NAMALWA (cell line): ENCODE measurements around the gene CSNK1G1.
"Not testable (repeated sequence)": the region's sequence is repeated elsewhere in the genome, so short reads cannot be mapped to it uniquely, and the experiment has no call there.

Experiments used
- DNase-seq: peaks from one replicate; pipeline ENCODE4 v3.0.0-alpha.2; 2015; ENCODE audit warnings: low spot score

The CSNK1G1 gene

GRCh38 chr15:64237677-64238076, 118.3 kb downstream of the CSNK1G1 start:
- DNase-seq, result no peak

DNA sequence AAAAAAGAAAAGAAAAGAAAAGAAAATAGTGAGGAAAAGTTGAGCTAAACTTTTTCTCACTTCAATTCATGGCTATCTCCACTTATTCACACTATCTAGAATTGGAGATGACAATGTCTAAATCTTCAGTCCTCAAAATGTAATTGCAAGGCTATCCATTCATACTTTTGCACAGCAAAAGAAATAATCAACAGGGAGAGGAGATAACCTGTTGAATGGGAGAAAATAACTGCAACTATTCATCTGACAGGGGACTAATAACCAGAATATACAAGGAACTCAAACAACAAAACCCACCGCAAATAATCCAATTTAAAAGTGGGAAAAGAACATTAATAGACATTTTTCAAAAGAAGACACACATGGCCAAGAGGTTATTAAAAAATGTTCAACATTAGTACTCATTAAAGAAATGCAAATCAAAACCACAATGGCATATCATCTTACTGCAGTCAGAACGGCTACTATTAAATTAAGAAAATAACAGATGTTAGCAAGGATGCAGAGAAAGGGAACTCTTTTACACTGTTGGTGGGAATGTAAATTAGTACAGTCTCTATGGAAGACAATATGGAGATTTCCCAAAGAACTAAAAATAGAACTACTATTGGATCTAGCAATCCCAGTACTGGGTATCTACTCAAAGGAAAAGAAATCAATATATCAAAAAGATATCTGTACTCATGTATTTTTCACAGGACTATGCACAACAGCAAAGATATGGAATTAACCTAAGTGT, 119.6 kb downstream of the CSNK1G1 start:
- no peak for DNase-seq

GRCh38 chr15:64235552-64235951, 120.4 kb downstream of the CSNK1G1 start:
- DNase-seq, result no peak

GRCh38 chr15:64233299-64233698, 122.7 kb downstream of the CSNK1G1 start:
- no peak for DNase-seq

- DNase-seq, result no peak
These were observed 123.6 kb downstream of the CSNK1G1 start for GRCh38 chr15:64232400-64232799.

DNA sequence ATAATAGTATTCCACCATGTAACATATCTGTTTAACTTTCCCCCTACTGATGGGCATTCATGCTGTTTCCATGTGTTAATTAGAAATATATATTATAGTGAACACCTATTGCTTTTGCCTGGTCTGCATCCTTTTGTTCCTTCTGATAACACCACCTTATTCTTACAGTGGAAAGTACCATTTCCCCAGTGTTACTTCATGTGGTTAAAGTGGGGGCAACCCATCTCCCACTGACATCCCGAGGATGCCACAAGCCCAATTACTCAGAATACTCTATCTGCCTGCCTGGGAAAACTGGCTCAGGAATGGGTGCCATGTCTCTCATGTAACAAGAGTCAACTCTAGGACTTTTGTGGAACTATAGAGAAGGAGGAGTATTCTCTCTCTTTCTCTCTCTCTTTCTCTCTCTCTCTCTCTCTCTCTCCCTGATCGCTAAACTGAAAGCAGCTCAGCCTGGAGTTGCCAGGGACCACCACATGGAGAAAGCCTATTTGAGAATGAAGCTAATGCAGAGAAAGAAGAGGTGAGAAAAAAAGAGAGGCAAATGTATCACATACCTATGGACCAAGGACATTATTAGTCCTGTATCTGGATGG, 126.7 kb downstream of the CSNK1G1 start:
- no peak for DNase-seq

GRCh38 chr15:64225804-64226203, 130.2 kb downstream of the CSNK1G1 start:
- DNase-seq, result no peak

- no peak for DNase-seq
These were observed 131.5 kb downstream of the CSNK1G1 start for GRCh38 chr15:64224511-64224910.

DNA sequence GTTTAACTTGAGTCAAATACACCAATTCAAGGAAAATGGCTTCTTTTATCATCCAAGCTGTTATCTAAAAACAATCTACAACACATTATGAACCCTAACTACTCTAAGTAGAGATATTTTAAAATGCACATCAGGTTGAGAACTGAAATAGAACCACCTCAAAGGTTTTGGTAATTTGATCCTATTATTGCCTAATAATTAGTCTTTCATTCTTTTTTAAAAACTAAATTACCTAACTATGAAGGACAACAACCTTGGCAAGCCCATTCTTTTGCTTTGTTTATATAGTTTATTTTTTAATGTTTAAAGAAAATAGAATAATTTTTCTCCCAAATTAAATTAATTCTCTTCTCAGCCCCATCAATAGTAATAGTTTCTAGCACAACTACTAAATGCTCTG, 132.1 kb downstream of the CSNK1G1 start:
- DNase-seq, result no peak

- DNase-seq, result no peak
These were observed 133.2 kb downstream of the CSNK1G1 start for GRCh38 chr15:64222573-64223366.

- not testable (repeated sequence) for DNase-seq
These were observed 134.1 kb downstream of the CSNK1G1 start for GRCh38 chr15:64221911-64222310.

- not testable (repeated sequence) for DNase-seq
These were observed 138.6 kb downstream of the CSNK1G1 start for GRCh38 chr15:64217429-64217750.

GRCh38 chr15:64216730-64217428, 139.1 kb downstream of the CSNK1G1 start:
- DNase-seq, result no peak

DNA sequence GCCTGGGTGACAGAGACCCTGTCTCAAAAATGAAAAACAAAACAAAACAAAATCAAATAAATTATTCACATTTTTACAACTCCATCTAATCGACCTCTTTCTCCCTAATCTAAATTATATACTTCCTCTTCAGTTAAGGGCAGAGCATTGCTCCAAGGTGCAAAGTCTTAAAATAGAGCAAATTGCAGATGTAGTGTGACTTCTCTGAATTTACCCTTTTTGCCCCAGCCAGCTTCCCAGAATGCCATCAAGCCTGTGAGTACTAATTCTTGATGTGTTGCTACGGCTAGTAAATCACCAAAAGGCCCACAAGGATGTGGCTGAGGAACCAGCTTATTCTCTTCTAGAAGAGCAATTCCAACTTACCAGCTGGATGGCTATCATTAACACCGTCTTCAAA, 139.8 kb downstream of the CSNK1G1 start:
- DNase-seq, result no peak

DNA sequence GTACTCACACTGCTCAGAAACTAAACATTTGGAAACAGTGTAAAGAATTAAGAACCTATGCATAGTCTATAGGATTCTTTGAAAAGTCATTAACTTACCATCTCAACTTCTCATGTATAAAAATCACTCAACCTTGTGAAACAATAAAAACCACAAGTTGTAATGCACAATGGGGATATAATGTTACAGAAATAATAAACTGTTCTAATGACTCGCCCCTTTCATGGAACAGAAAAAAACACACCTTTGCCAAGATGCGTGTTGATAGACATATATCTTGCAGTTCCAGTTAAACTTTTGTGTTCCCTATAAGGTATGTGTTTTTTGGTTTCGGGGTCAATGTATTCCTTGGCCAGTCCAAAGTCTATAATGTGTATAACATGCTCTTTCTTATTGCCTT, 142.3 kb downstream of the CSNK1G1 start:
- DNase-seq, result no peak

- no peak for DNase-seq
These were observed 144.3 kb downstream of the CSNK1G1 start for GRCh38 chr15:64211696-64212095.

DNA sequence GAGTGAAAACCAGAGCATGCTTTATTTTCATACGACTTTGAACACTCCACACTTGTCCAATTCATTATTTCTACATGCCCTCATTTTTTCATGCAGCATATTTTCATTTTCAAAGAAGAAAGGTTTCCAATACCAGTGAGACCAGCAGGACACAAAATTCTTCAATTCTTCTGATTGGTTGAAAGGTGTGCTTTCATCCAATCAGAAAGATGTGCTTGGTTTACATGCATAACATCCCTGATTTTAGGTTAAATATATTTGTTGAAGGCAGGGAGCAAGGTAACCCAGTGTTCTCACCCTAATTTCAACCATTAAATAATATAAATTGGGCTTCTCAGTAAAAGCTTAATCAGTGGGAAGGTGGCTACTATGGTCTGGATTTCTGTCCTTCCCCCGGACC, 145.6 kb downstream of the CSNK1G1 start:
- DNase-seq, result no peak

DNA sequence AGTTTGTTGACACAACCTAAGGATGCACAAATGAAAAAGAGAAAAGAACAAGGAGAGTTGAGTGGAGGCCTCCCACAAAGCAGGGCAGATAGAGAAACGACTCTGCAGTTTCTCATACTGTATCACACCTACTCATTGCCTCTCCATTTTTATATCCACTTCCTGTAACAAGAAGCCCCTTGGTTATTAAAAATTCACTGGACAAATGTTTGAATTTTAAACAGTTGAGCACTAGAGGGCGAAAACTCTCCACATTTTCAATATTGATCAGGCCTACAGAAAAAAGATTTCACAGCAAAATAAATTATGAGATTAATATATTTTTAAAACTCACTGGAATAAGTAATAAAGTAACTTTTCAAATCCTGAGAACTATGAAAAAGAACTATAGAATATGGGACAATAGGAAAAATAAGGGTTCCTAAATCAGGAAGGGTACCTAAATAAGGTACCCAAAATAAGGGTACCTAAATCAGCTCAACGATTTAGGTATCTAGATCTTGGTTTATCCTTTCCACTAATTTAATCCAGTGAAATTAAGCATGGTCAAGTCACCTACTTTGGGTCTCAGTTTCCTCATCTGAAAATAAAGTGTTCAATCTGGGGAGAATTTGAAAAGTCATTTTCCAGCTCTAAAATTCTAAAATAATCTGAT, 146.2 kb downstream of the CSNK1G1 start:
- DNase-seq, result peak; percentile 72

DNA sequence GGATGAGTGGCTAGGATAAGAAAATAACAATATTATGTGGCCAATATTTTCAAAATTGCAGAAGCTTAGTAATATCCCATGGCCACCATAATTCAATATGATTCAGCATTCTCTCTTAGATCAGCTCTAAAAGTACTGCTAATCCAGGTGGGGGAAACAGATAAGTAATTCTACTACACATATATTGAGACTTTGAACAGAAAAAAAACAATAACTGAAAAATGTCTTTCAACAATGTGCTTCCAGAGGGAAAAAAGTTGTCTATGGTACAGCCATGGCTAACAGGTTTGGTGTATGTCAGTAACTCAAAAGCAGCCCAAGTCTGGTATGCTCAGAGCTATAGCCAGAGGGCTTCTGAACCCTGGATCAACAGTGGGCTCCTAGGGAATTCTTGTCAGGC, 150.8 kb downstream of the CSNK1G1 start:
- no peak for DNase-seq

- no peak for DNase-seq
These were observed 158.5 kb downstream of the CSNK1G1 start for GRCh38 chr15:64197425-64197824.

- DNase-seq, result no peak
These were observed 162.0 kb downstream of the CSNK1G1 start for GRCh38 chr15:64193971-64194370.
